Left colon (tissue), 2 donors: ENCODE data around the gene AOAH. TPM values are rescaled to one million over a fixed set of nuclear protein-coding genes. Genes with fewer than 3 reads are reported as not detected.

Experiments used
- ATAC-seq: fragments of 200-7000 bp; cut with Tn5 transposase; one replicate; pipeline ENCODE4 v1.9.1; 2020; ENCODE audit warnings: mild to moderate bottlenecking, moderate library complexity
- DNase-seq, 2 donors: peaks; one replicate each; pipeline ENCODE4 v3.0.0-alpha.2; 2020
- intact Hi-C, 2 donors: fragments of 100-400 bp; cut with DNase I in 1 of 2; cut with micrococcal nuclease in 1 of 2; formaldehyde crosslinking; loops; one replicate each; pipeline versions ENCODE4 v1.11.2 to v1.14.0; 2022; cut with DNase I, micrococcal nuclease
- total RNA-seq, 2 donors: library from RNA; stranded (reverse); fragmentation: NEBNext Ultra II Directional; extraction: Animal tissue kit (Norgen Biotek cat#: 25700); gene quantifications; one replicate each; pipeline ENCODE4 v1.2.1, GENCODE V29; 2021
- donor health status: DM: no; HTN: no; CAD: no.
- donor health status: DM: yes; HTN: yes; CAD: no.

AOAH gene
- total RNA-seq, 2 donors from 2014 or later, result 31.6 to 32.0 TPM

DNA sequence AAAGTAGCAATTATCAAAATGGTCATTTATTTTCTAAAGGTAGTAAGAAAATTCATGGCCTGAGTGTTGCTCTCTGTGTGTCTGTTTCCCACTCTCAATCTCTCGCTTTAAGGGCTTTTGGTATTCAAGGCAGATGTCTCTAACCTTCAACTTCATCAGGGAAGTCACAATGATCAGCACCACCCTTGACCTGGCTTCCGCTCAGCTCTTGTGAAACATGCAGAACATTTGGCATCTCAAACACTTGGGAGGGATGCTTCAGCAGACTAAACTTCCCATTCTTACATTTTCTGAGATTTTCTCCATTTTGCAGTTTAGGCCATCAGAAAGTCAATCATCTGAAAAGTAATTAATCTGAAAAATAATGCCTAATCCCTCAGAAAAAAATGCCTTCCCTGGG is 129.8 kb downstream of the AOAH start:
- DNase-seq (no peak), ATAC-seq (no peak)
- intact Hi-C loops, result no loop called here

DNA sequence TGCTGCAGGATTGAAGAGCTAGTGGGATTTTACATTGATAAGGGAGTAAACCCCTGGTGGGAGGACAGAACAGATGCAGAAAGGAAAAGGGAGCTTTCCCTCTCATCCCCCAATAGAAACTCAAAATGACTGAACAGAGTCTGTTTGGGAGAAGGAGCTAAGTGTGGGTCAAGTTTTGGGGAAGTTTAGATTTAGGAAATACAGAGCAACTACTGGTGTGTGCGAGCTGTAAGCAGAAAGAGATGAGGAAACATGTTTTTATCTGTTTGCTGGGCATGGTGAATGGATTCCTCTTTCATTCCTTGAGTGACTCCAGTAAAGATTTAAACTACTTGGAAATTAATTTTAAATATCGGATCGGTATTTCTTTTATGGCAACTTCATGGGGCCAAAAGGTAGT is 132.7 kb downstream of the AOAH start:
- intact Hi-C loops, result no loop called here
- no peak for DNase-seq

DNA sequence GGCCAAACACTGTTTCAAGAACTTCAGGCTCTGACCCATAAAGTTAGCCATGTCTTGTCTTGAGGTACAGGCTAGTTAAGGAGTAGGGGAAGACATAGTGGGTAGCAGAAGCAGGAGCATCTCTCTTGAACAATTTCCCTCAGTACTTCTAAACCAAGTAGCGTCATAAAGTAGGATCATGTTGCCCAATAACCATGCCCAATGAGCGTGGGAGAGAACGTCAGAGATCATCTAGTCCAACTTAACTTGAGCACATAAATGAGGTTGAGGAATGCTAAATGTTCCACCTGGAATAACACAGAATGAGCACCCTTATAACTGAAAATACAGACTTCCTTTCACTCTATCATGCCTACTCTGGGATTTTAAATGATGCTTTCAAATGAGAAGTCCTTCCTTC is 134.9 kb downstream of the AOAH start:
- ATAC-seq, result no peak
- DNase-seq, result no peak
- intact Hi-C loops, result no loop called here

More for the DNA sequence above, 132.7 kb downstream of the AOAH start:
- no peak for ATAC-seq

DNA sequence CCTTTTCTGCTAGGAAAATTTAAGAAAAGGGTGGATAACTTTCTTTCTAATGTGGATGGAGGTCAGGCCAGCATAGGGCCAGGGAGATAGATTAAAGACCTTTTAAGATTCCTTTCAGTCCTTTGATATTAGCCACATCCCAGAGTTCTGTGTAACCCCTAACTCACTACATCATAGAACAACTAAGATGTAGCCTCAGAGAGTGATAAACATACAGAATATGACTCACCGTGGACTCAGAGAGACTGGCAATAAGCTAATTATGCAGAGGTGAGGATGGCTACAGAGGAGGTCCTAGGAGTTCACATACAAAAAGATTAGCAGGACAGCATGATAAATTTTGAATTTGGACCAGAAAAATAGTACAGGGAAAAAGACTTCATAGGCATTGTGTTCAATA is 141.0 kb downstream of the AOAH start:
- ATAC-seq (no peak), DNase-seq (no peak)
- intact Hi-C loops, result no loop called here

DNA sequence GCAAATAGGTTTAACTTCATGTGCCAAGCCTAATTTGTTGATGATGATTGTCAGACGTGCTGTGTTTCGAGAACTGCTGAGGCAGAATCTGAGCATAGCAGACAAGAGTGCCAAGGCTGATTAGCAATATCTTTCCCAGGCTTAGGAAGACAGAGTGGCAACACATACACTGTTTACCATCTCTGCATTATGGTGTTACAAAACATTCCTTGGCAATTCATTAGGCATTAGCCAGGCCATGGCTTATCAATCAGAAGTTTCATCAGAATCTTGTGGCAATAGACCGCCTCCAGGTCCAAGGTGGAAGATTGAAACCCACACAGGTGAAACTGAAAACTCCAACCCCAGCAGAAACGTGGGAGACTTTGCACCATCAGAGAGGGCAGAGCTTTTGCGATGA is 148.5 kb downstream of the AOAH start:
- intact Hi-C loops, result no loop called here
- DNase-seq (no peak), ATAC-seq (no peak)

DNA sequence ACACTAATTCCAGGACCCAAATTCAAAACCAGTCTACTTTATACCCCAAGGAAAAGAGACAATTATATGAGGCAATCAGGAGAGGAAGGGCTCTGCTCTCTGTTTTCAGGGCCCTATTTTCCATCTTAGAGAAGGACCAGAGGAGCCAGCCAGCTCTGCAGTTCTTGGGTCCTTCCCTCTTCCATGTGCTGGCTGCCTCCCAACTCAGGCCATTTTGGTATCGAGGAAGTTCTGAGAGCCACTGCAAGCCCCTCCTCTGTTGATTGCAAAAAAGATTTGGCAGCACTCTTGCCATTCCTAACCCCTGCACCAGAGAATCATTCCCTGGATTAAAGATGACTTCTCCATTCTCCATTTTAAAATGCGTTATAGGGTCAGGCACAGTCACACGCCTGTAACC is 151.2 kb downstream of the AOAH start:
- intact Hi-C loops, result no loop called here
- no peak for DNase-seq
- ATAC-seq, result no peak

DNA sequence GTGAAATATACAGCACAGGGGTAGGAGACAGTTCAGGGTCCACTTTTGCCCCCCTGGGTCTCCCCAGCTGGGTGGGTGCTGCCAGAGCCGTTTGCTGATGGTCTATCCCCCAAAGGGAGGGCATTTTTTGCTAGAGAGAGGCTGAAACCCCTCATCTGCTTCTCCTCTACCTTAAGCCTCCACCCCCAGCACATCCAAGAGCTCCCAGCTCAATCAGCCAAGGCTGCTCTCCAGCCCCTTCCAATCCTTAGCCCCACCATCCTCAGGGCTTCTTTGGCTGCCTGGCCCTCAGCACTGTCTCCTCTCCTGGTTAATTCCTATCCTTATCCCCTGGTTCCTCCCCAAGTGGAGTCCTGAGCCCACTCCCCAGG is 153.1 kb downstream of the AOAH start:
- intact Hi-C loops, result no loop called here
- ATAC-seq (no peak), DNase-seq (no peak)

DNA sequence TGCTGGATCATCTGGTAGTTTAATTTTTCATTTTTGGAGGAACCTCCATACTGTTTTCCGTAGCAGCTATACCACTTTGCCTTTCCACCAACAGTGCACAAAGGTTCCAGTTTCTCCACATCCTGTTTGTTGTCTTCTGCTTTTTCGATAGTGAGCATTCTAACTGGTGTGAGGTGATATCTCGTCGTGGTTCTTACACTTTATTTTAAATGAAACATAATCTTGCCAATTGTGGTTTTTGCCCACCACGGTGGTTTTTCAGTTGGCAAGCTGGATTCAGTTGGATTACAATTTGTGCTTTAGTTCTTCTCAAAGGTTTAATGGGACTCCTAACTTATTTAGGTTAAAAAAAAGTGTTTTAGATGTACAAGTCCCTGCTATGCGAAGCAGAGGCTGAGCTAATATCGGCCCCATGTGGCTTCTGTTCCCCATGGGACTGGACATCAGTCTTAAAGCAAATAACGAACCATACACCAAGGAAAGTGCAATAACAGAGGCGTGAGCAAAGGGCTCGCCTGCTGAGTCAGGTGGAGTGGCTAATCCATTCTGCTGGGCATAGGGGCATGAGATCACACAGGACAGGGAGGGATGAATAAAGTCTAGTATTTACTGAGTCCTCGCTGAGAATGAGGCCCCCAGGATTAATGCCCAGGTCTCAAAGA is 153.6 kb downstream of the AOAH start:
- DNase-seq (no peak), ATAC-seq (no peak)
- intact Hi-C loops, result no loop called here

DNA sequence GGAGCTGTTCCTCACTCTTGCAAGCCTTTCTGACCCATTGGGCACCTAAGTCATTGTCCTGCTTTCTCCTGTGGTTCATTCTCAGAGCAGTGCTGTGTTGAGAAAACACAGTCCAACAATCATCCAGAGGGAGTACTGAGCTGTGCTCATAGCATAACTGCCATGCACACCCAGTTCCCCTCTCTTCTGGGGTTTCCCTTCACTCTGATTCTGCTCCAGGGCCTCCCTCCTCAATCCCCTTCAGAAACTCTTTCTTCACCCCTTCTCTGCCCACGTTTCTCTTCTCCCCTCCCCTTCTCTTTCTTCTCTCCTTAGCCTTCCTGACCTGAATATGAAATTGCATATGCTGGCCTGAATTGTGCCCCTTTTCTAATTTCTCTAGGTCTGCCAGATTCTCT is 155.8 kb downstream of the AOAH start:
- no peak for ATAC-seq
- DNase-seq, result no peak
- intact Hi-C loops, result no loop called here

DNA sequence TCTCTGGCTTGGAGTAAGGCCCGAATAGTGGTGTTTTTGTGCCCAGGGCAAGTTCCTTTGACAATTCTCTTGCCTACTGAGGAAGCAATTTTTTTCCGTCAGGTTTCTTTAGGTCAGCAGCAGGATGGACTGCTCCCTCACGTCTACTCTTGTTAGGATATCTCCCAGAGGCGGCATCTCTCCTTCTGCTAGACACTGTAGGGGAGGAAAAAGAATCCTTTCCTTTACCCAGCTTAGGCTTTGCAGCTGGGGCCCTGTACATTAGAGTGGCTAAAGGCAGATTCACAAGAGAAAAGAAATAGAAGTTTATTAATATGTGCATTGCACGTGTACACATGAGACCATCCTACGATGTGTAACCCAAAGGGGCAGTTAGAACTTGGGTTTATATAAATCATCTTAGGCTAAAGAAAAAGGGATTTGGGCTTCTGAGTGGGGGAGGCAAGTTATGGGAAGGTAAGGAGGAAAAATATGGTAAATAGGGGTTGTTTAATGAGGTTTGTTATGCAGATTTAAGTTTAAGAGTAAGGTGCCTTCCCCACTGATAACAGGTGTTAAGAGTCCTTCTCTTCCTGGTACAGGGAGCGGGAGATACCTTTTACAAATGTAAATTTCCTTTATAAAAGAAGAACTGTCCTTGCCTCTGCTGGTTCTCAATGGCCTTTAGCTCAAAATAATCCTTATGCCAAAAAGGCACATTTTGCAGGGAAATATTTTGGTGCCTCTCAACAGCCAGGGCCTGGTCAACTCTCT is 156.4 kb downstream of the AOAH start:
- intact Hi-C loops, result no loop called here
- DNase-seq, result no peak
- no peak for ATAC-seq

DNA sequence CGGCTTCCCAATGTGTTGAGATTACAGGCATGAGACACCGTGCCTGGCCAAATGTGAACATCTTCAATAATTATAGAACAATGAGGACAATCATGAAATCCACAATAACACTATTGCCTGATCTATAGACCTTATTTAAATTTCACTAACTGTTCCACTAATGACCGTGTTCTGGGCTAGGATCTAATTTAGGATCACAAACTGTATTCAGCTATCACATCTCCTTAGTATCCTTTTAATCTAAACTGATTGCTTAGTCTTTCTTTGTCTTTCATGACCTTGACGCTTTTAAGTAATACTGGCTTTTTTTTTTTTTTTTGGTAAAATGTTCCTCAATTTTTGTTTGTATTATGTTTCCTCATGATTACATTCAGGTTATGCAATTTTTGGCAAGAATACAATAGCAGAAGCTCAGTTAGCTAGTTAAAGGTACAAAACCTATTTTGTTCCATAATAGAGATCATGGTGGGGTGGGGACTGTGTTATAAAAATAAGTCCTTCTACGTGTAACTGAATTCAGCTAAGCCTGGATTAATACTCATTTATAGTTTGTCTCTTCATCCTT is 158.4 kb downstream of the AOAH start:
- no peak for DNase-seq
- no peak for ATAC-seq
- intact Hi-C loops, result no loop called here

DNA sequence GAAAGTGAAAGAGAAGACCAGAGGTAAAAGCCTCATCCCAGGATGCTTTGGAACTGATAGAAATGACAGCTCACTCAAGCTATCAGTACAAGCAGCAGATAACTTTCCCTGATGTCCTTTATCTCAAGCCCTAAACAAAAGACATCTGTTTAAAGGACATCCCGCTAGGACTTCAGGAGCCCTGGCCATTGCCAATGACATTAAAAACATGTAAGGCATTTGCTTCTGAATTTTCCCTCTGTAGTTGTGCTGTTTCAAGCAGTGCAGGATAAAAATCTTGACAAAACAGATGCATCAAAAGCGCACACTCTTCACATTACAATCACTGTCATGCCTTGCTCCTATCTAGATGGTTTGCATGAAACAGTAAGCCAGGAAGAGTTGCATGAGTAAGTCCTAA is 159.8 kb downstream of the AOAH start:
- ATAC-seq (no peak), DNase-seq (no peak)
- intact Hi-C loops, result no loop called here

DNA sequence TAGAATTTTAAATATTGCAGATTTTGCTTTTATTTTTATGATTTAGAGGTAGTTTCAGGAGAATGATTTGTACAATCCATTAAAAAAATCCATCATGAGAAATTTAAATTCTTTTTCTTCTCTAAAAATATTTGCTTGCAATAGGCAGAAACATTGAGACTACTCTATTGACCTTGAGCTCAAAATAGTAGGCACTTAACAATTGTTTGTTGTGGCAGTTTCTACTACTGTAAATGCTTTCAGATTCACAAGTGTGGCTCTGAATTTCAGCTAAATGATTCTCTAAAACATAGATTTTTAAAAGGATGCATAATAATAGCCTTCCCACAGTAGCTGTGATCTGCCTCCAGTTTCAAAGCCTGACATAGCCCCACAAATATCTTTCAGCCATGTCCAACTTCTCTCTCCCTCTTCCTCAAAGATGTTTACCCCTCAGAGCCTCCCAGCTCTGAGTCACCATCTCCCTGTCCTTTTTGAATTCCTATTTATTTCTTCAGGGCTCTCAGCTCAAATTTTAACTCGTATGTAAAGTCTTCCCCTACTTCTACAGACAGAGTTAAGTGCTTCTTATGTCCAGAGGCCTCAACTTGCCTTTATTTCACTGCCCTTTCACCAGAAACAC is 160.5 kb downstream of the AOAH start:
- intact Hi-C loops, result no loop called here
- no peak for ATAC-seq
- DNase-seq, result no peak

DNA sequence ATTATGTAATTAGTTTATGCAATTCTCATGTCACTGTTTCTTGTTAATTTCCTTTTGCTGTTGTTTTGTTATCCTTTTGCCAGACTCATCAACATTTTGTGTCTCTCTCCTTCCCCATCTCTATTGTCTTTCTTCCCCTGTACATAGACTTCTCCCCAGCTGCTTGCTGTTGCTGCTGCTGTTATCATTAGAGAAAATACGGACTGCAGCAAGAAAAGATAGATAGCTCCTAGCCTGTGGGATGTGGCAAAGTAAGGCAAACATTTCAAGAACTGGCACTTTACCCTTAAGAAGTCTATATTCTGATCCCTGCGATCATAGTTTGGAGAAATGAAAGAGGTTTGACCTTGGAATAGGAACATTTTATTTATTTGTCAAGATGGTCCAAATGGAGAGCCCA is 162.2 kb downstream of the AOAH start:
- no peak for DNase-seq
- intact Hi-C loops, result no loop called here

DNA sequence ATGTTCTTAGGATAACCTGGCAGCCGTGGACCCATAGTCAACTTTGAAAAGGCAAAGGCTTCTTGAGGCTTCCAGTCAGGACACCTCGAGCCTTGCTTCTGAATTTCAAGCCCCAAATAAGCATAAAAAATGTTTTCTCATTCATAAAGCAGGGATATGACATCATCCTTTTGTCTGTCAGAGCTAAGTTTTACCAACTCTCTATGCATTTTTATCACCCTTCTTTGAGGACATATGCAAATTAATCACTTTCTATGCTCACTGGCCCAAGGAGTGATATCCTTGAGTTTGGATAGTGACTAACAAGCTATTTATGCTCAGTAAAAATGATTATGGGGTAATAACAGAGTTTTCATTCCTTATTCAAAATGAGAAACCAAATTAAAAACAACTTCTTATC is 175.3 kb downstream of the AOAH start:
- no peak for ATAC-seq
- DNase-seq, result no peak
- intact Hi-C loops, result no loop called here

More for the DNA sequence above, 162.2 kb downstream of the AOAH start:
- no peak for ATAC-seq

DNA sequence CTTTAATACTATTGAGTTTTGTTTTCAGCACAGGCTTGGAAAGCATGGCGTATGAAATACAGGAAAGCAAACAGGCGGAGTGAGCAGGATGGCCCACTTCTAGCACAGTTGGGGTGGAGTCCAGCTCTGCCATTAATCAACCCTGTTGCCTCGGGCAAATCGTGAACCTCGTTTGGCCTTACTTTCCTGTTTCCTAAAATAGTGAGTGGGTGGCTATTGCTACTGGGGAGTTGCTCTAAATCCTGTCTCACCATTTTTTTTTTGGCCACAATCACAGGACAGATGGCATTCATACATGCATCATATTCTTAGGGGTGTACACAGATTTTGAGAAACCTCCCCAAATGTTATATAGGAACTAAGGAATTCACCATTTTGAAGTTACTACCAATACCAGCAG is 176.9 kb downstream of the AOAH start:
- no peak for ATAC-seq
- intact Hi-C loops, result no loop called here
- no peak for DNase-seq

DNA sequence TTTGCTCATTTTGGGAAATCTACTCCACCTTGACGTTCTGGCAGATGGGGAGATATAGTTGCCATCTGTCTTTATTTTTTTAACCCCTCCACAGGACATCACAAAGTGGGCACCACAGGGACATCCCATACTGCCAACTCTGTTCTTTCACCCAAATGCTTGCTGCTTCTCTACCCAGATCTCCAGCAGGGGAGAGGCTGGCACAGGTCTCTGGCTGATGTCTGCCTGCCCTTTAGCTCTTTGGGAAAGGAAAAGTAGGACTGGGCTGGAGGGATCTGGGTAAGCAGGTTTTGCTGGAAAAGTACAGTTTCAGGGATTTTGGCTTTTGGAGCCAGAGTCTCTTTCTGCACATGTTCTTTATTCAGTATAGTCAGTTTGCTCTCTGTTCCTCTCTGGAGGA is 178.0 kb downstream of the AOAH start:
- no peak for DNase-seq
- ATAC-seq, result no peak
- intact Hi-C loops, result no loop called here

DNA sequence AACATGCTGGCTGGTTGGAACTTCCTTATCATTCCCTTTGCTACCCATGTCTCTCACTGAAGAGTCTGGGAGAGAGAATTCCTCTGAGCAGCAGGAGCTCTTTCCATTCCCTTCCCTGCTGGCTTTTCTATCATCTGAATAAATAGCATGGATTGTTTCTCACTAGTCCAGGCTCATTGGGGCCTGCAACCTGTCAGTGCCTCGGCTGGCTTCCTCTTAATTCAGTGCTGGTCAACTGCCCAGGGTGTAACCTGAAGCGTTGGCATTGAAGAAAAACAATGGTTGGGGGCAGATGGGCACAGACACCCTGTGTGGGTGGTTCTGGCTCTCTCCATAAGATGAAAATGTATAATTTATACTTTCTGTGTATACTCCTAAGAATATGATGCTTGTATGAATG is 179.0 kb downstream of the AOAH start:
- intact Hi-C loops, result no loop called here
- ATAC-seq (no peak), DNase-seq (no peak)

DNA sequence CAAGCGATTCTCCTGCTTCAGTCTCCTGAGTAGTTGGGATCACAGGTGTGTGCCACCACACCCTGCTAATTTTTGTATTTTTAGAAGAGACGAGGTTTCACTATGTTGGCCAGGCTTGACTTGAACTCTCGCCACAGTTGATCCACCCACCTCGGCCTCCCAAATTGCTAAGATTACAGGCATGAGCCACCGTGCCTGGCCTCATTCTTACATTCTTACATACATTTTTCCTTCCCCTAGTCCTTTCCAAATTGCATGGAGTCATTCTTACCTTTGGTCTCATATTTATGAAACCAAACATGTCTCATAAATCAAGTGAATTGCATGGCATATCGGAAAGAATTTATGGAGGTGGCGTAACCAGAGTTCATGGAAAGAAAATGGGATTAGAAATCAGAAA is 186.2 kb downstream of the AOAH start:
- intact Hi-C loops, result no loop called here
- DNase-seq (no peak), ATAC-seq (peak; percentile 42)
